Endothelial cell of umbilical vein (primary cell): Measurements from ENCODE around the gene FLRT2. TPM values are rescaled to one million over a fixed set of nuclear protein-coding genes. Genes with fewer than 3 reads are reported as not detected.

Experiments
- BruUV-seq: library from RNA; stranded (reverse); fragments of 400-500 nt; replicated peaks from 2 replicates; lab custom pipeline; 2021; lab: Mats Ljungman, UMichigan
- CTCF ChIA-PET: fragments of 300-600, 350-600 bp; sonication (Branson Sonifier 250); formaldehyde crosslinking; loops from one replicate; lab custom pipeline; 2021; ENCODE audit warnings: antibody characterized with exemption, inconsistent platforms; lab: Charles Lee
- POLR2A ChIA-PET: fragments of 300-600, 350-600 bp; sonication (Branson Sonifier 250); formaldehyde crosslinking; loops from one replicate; lab custom pipeline; 2021; ENCODE audit warnings: antibody characterized with exemption, inconsistent platforms; lab: Charles Lee
- DNase-seq: peaks from one replicate; pipeline ENCODE4 v3.0.0-alpha.2; 2011; ENCODE audit warnings: low read depth, low spot score
- FAIRE-seq: peaks from 2 replicates; lab custom pipeline; 2011; peaks lifted over from hg19 to GRCh38; lab: Jason Lieb, UNC
- H2AFZ ChIP-seq: 2 replicates; pipeline ENCODE4 v1.6.0; 2012; ENCODE audit warnings: low read depth, low read length, control low read depth, inconsistent platforms
- H3K27ac ChIP-seq: 2 replicates; pipeline ENCODE4 v1.5.1; 2011; ENCODE audit warnings: low read depth, mild to moderate bottlenecking, control low read depth, low read length, moderate library complexity; ENCODE audit not compliant: insufficient read depth
- H3K27me3 ChIP-seq, 2 experiments: 2 replicates each; pipeline versions ENCODE4 v1.6.0 to v1.6.1; 2011; ENCODE audit warnings: low read length in 2 of 2, mixed read lengths in 1 of 2; ENCODE audit not compliant: control insufficient read depth in 2 of 2, insufficient read depth in 2 of 2
- H3K36me3 ChIP-seq, 2 experiments: 2 replicates in 1 of 2; 3 replicates in 1 of 2; pipeline ENCODE4 v1.5.1; 2011; ENCODE audit warnings: low read length in 2 of 2, mild to moderate bottlenecking in 1 of 2, moderate library complexity in 1 of 2; ENCODE audit not compliant: control insufficient read depth in 2 of 2, insufficient read depth in 2 of 2; ENCODE audit errors: extremely low read depth in 1 of 2
- H3K4me1 ChIP-seq: 3 replicates; pipeline ENCODE4 v1.5.1; 2011; ENCODE audit warnings: mild to moderate bottlenecking, low read length; ENCODE audit not compliant: control insufficient read depth, insufficient read depth; ENCODE audit errors: extremely low read depth
- H3K4me2 ChIP-seq: 2 replicates; pipeline ENCODE4 v1.6.1; 2011; ENCODE audit warnings: low read length, control low read depth, mixed read lengths; ENCODE audit not compliant: insufficient read depth
- H3K4me3 ChIP-seq, 3 experiments: fragments of 200-600 bp in 1 of 3; sonication (generic), shearing (Covaris generic) in 1 of 3; replicated peaks in 1 of 3; 2 replicates each; pipeline ENCODE4 v1.5.1; 2011 to 2016; ENCODE audit warnings: control low read depth in 3 of 3, low read length in 3 of 3, mild to moderate bottlenecking in 2 of 3, inconsistent platforms in 1 of 3, low read depth in 1 of 3, moderate library complexity in 1 of 3; ENCODE audit not compliant: insufficient read depth in 1 of 3
- H3K79me2 ChIP-seq: 2 replicates; pipeline ENCODE4 v1.6.0; 2012; ENCODE audit warnings: low read length, inconsistent platforms; ENCODE audit not compliant: control insufficient read depth, insufficient read depth
- H3K9ac ChIP-seq: replicated peaks from 2 replicates; pipeline ENCODE3; 2011; ENCODE audit warnings: low read length, control low read depth; ENCODE audit not compliant: insufficient read depth; ENCODE audit errors: extremely low read depth
- H3K9me1 ChIP-seq: replicated peaks from 3 replicates; pipeline ENCODE4 v1.6.0; 2011; ENCODE audit warnings: mild to moderate bottlenecking, low read length; ENCODE audit not compliant: control insufficient read depth, insufficient read depth; ENCODE audit errors: extremely low read depth
- H3K9me3 ChIP-seq: replicated peaks from 2 replicates; pipeline ENCODE4 v1.5.1; 2012; ENCODE audit warnings: low read length, inconsistent platforms; ENCODE audit not compliant: control insufficient read depth, insufficient read depth
- H4K20me1 ChIP-seq: replicated peaks from 2 replicates; pipeline ENCODE3; 2011; ENCODE audit warnings: mild to moderate bottlenecking, low read length; ENCODE audit not compliant: control insufficient read depth, insufficient read depth; ENCODE audit errors: extremely low read depth
- CTCF ChIP-seq, 2 donors: IDR thresholded peaks; 1 replicate in 1 of 2; 2 replicates in 1 of 2; pipeline ENCODE4 v1.5.1; 2011; ENCODE audit warnings: low read length in 2 of 2, mild to moderate bottlenecking in 2 of 2, moderate library complexity in 2 of 2, control low read depth in 1 of 2, inconsistent platforms in 1 of 2, low read depth in 1 of 2; ENCODE audit not compliant: insufficient read depth in 1 of 2; ENCODE audit errors: extremely low read depth in 1 of 2
- EZH2 ChIP-seq: IDR thresholded peaks from 2 replicates; pipeline ENCODE4 v1.6.1; 2012; ENCODE audit warnings: borderline replicate concordance, low read depth, mild to moderate bottlenecking, moderate library complexity, low read length, inconsistent platforms; ENCODE audit not compliant: severe bottlenecking
- FOS ChIP-seq: IDR thresholded peaks from 2 replicates; pipeline ENCODE4 v1.6.1; 2011; ENCODE audit warnings: mild to moderate bottlenecking, low read length, moderate library complexity, borderline replicate concordance; ENCODE audit not compliant: insufficient read depth
- GATA2 ChIP-seq: IDR thresholded peaks from 2 replicates; pipeline ENCODE4 v1.7.0; 2011; ENCODE audit warnings: low read depth, mild to moderate bottlenecking, moderate library complexity, mixed read lengths, low read length; ENCODE audit not compliant: insufficient read length, insufficient read depth
- JUN ChIP-seq: IDR thresholded peaks from 2 replicates; pipeline ENCODE4 v1.6.1; 2011; ENCODE audit warnings: borderline replicate concordance, low read depth; ENCODE audit not compliant: insufficient read length, insufficient read depth
- MAX ChIP-seq: IDR thresholded peaks from 2 replicates; pipeline ENCODE4 v1.6.1; 2011; ENCODE audit not compliant: insufficient read depth, insufficient read length
- MYC ChIP-seq: IDR thresholded peaks from one replicate; pipeline ENCODE4 v1.6.1; 2011; ENCODE audit warnings: mild to moderate bottlenecking, low read depth, low read length
- POLR2A ChIP-seq: IDR thresholded peaks from 2 replicates; pipeline ENCODE4 v1.6.1; 2012; ENCODE audit warnings: low read depth, mild to moderate bottlenecking, control low read depth, low read length
- POLR2AphosphoS5 ChIP-seq: IDR thresholded peaks from 2 replicates; pipeline ENCODE4 v1.6.1; 2012; ENCODE audit warnings: low read depth, mild to moderate bottlenecking, control low read depth, low read length, moderate library complexity; ENCODE audit not compliant: insufficient read depth
- dilution Hi-C: fragments of 300-500 bp; cut with MboI; formaldehyde crosslinking; loops from one replicate; pipeline ENCODE4 v1.15.0; 2019; ENCODE audit warnings: low sequenced_read_pairs; ENCODE audit not compliant: extremely low pct_ligation_motif_present
- intact Hi-C: fragments of 100-400 bp; cut with micrococcal nuclease; formaldehyde crosslinking; loops from one replicate; pipeline ENCODE4 v1.10.0; 2022
- polyA plus RNA-seq, 4 experiments: library from polyadenylated mRNA; depleted of rRNA in 3 of 4; stranded (reverse) in 3 of 4; unstranded in 1 of 4; fragments of >200 nt; gene quantifications; 2 replicates each; pipeline versions ENCODE4 v1.2.1 to v1.2.3, GENCODE V29; 2011 to 2012; ENCODE audit warnings: missing spikeins in 1 of 4
- total RNA-seq: library from RNA; stranded (reverse); gene quantifications from 2 replicates; pipeline ENCODE4 v1.2.3, GENCODE V29; 2021

Gene FLRT2
- total and polyA plus RNA-seq, 2 donors (not counting 3 experiments of a cell fraction or from before 2014, with no cell fraction given) = 202 to 229 TPM

GRCh38 chr14:85618978-85619377, 89.0 kb downstream of the FLRT2 start:
- FAIRE-seq = no peak
- H3K79me2 ChIP-seq = no peaks in the 10 kb centered on the region
- no peaks in the 10 kb centered on the region for H3K4me1 ChIP-seq
- H3K9me1 ChIP-seq = peaks cover 2% of the 10 kb centered on the region
- dilution Hi-C loops (no loop called here), intact Hi-C loops (no loop called here)
- no peak overlapping the region for H3K4me3 ChIP-seq
- H3K27me3 ChIP-seq = no peaks in the 10 kb centered on the region
- CTCF ChIA-PET = interaction anchor here (0.9 kb wide), 1 partner anchor 11 kb away, joined by 3 read pairs; no protein-coding TSS in a partner anchor
- POLR2A ChIA-PET = no interaction called here
- no peak overlapping the region for H3K4me2 ChIP-seq
- no peak overlapping the region for H2AFZ ChIP-seq
- TF ChIP-seq POLR2AphosphoS5 = no peak
- TF ChIP-seq MYC = no peak
- no peak for TF ChIP-seq EZH2
- no peak for TF ChIP-seq GATA2
- TF ChIP-seq MAX = no peak
- no peak for TF ChIP-seq FOS
- no peak for TF ChIP-seq JUN
- no peak for TF ChIP-seq POLR2A
- no peak for TF ChIP-seq CTCF (IDR thresholded peaks at IDR 0.05; ENCODE audit: extremely low read depth in 1 of 2, insufficient read depth in 1 of 2, low read depth in 1 of 2, low read length in 2 of 2)
- H3K9me3 ChIP-seq = no peaks in the 10 kb centered on the region
- peaks cover 13% of the 10 kb centered on the region for H4K20me1 ChIP-seq
- no peak for DNase-seq
- peaks cover 18 to 36% of the 10 kb centered on the region in 2 experiments for H3K36me3 ChIP-seq
- no peak overlapping the region for H3K9ac ChIP-seq
- no peak overlapping the region for H3K27ac ChIP-seq
- BruUV-seq = no TSS peak
